Measurements from ENCODE around the gene GNMT. TPM values are rescaled to one million over a fixed set of nuclear protein-coding genes. Genes with fewer than 3 reads are reported as not detected.

Gene GNMT
- total and polyA plus RNA-seq, 2 donors (not counting 1 experiment from before 2014, with no cell fraction given): 2.0 to 5.9 TPM

DNA sequence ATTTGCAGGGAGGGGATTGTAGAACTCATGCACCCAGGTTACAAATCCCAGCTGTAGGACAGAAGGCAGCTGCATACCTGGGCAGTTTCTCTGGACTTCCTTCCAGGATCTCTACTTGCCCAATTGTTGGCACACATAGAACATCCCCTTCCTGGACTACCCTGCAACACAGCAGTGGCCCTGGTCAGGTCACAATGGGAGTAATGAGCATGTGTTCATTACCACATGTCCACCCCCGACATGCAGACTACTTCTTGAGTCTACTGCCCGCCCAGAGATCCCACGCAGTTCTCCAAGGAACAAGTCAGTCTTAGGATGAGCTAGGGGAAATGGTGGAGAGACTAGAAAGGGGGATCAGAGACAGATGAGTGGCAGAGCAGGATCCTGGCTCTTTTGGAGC, 13.4 kb downstream of the GNMT start:
- intact Hi-C loops (cut with micrococcal nuclease): no loop called here
- H3K27ac Mint-ChIP-seq: no peak overlapping the region
- Histone ChIP-seq H3K9ac (ENCODE audit: low read length) (no peak overlapping the region), H3K27ac (ENCODE audit: low read length in 2 of 2) (no peak overlapping the region), H3K4me3 (ENCODE audit: control extremely low read depth in 1 of 5, extremely low read depth in 1 of 5, insufficient read depth in 1 of 5, low read depth in 2 of 5, low read length in 4 of 5) (no peak overlapping the region), H3K27me3 (replicated peaks in 1 of 4; ENCODE audit: control extremely low read depth in 1 of 4, control insufficient read depth in 3 of 4, insufficient read depth in 4 of 4, low read length in 3 of 4) (no peaks in the 10 kb centered on the region), H3K4me2 (replicated peaks; ENCODE audit: low read depth, low read length, poor library complexity, severe bottlenecking) (no peak overlapping the region), H3K9me3 (ENCODE audit: control extremely low read depth in 1 of 3, control insufficient read depth in 2 of 3, insufficient read depth in 1 of 3, low read length in 2 of 3) (no peaks in the 10 kb centered on the region), H3K36me3 (replicated peaks in 1 of 2; ENCODE audit: control extremely low read depth in 1 of 2, control insufficient read depth in 1 of 2, extremely low read depth in 1 of 2, insufficient read depth in 2 of 2, low read length in 1 of 2) (peaks cover 0 to 29% of the 10 kb centered on the region in 2 experiments), H3K79me2 (ENCODE audit: control insufficient read depth, insufficient read depth, low read length) (peaks cover 23% of the 10 kb centered on the region), H3K4me1 (ENCODE audit: control insufficient read depth in 2 of 2, insufficient read depth in 2 of 2, low read length in 2 of 2) (peaks cover 6 to 14% of the 10 kb centered on the region in 2 donors), H2AFZ (ENCODE audit: insufficient read depth, low read depth, low read length, poor library complexity, severe bottlenecking) (no peak overlapping the region), H4K20me1 (ENCODE audit: control insufficient read depth, insufficient read depth, low read length, poor library complexity, severe bottlenecking) (peaks cover 8% of the 10 kb centered on the region)
- peaks cover 23% of the 10 kb centered on the region for H3K4me1 Mint-ChIP-seq
- WGBS (ENCODE audit: insufficient coverage): no CpG with 5 or more reads among the region's 3 CpGs
- CTCF ChIA-PET: no interaction called here
- POLR2A ChIA-PET: interaction anchor here (1.0 kb wide), 1 partner anchor 45 kb away, joined by 3 read pairs; the partner anchor contains the start of gene CNPY3
- ATAC-seq (ENCODE audit: low read depth) (no peak), DNase-seq (no peak)
- H3K4me3 Mint-ChIP-seq: no peak overlapping the region
- no peaks in the 10 kb centered on the region for H3K27me3 Mint-ChIP-seq
- no peak for TF ChIP-seq EZH2 (IDR thresholded peaks at IDR 0.05; ENCODE audit: borderline replicate concordance, insufficient read depth, low read depth, low read length, poor library complexity, severe bottlenecking)
- TF ChIP-seq, protein P1, sequence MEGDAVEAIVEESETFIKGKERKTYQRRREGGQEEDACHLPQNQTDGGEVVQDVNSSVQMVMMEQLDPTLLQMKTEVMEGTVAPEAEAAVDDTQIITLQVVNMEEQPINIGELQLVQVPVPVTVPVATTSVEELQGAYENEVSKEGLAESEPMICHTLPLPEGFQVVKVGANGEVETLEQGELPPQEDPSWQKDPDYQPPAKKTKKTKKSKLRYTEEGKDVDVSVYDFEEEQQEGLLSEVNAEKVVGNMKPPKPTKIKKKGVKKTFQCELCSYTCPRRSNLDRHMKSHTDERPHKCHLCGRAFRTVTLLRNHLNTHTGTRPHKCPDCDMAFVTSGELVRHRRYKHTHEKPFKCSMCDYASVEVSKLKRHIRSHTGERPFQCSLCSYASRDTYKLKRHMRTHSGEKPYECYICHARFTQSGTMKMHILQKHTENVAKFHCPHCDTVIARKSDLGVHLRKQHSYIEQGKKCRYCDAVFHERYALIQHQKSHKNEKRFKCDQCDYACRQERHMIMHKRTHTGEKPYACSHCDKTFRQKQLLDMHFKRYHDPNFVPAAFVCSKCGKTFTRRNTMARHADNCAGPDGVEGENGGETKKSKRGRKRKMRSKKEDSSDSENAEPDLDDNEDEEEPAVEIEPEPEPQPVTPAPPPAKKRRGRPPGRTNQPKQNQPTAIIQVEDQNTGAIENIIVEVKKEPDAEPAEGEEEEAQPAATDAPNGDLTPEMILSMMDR (IDR thresholded peaks at IDR 0.05): no peak
- H3K9me3 Mint-ChIP-seq (ENCODE audit: insufficient read depth): no peaks in the 10 kb centered on the region

DNA sequence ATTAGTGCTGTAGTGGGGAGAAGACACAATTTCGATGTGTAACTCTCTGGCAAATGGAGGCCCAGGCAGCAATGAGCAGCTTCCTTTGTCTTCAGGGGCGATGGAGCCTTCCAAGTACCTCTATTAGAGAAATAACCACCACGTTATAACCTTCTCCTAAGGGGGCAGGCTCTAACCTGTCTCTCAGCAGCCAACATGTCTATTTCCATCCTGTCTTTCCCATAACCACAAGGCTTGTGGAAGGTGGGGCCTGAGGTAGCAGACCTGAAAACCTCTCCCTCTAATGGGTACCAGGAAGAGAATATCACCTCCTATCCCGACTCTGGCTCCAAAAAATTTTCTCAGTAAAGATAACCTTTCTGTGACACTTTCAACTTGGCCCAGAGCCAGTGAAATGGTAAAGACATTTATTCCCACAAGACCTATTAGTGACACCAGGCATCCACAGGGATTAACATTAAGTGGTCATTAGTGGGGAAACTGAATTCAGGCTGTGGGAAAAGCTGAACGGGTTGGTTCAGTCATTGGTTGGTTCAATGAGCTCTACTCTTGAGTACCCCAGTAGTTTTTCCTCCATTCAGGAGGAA, 14.5 kb downstream of the GNMT start:
- Histone ChIP-seq H3K9ac (ENCODE audit: low read length) (no peak overlapping the region), H4K20me1 (ENCODE audit: control insufficient read depth, insufficient read depth, low read length, poor library complexity, severe bottlenecking) (no peaks in the 10 kb centered on the region), H3K4me2 (replicated peaks; ENCODE audit: low read depth, low read length, poor library complexity, severe bottlenecking) (no peak overlapping the region), H2AFZ (ENCODE audit: insufficient read depth, low read depth, low read length, poor library complexity, severe bottlenecking) (no peak overlapping the region), H3K27ac (ENCODE audit: low read length in 2 of 2) (peak overlapping the region in 1 of 2 donors; percentile 36), H3K4me1 (ENCODE audit: control insufficient read depth in 2 of 2, insufficient read depth in 2 of 2, low read length in 2 of 2) (peaks cover 13 to 23% of the 10 kb centered on the region in 2 donors), H3K9me3 (ENCODE audit: control extremely low read depth in 1 of 3, control insufficient read depth in 2 of 3, insufficient read depth in 1 of 3, low read length in 2 of 3) (no peaks in the 10 kb centered on the region), H3K36me3 (replicated peaks in 1 of 2; ENCODE audit: control extremely low read depth in 1 of 2, control insufficient read depth in 1 of 2, extremely low read depth in 1 of 2, insufficient read depth in 2 of 2, low read length in 1 of 2) (peaks cover 0 to 18% of the 10 kb centered on the region in 2 experiments), H3K79me2 (ENCODE audit: control insufficient read depth, insufficient read depth, low read length) (peaks cover 31% of the 10 kb centered on the region), H3K27me3 (replicated peaks in 1 of 4; ENCODE audit: control extremely low read depth in 1 of 4, control insufficient read depth in 3 of 4, insufficient read depth in 4 of 4, low read length in 3 of 4) (no peaks in the 10 kb centered on the region), H3K4me3 (ENCODE audit: control extremely low read depth in 1 of 5, extremely low read depth in 1 of 5, insufficient read depth in 1 of 5, low read depth in 2 of 5, low read length in 4 of 5) (no peak overlapping the region)
- intact Hi-C loops (cut with micrococcal nuclease): no loop called here
- ChIA-PET POLR2A (interaction anchor here (0.7 kb wide), 1 partner anchor 516 kb away, joined by 3 read pairs; no protein-coding TSS in a partner anchor), CTCF (no interaction called here)
- TF ChIP-seq, protein P1 (IDR thresholded peaks at IDR 0.05): no peak
- no peak for TF ChIP-seq EZH2 (IDR thresholded peaks at IDR 0.05; ENCODE audit: borderline replicate concordance, insufficient read depth, low read depth, low read length, poor library complexity, severe bottlenecking)
- WGBS (ENCODE audit: insufficient coverage): 100% methylated on average over 1 of the region's 5 CpGs
- ATAC-seq (ENCODE audit: low read depth) (no peak), DNase-seq (no peak)
- H3K27ac Mint-ChIP-seq: no peak overlapping the region
- H3K9me3 Mint-ChIP-seq (ENCODE audit: insufficient read depth): no peaks in the 10 kb centered on the region
- no peaks in the 10 kb centered on the region for H3K27me3 Mint-ChIP-seq
- H3K4me3 Mint-ChIP-seq: no peak overlapping the region
- peaks cover 34% of the 10 kb centered on the region for H3K4me1 Mint-ChIP-seq
